Epithelial cell of proximal tubule (primary cell): ENCODE measurements around the gene ADAMTSL5. TPM values are rescaled to one million over a fixed set of nuclear protein-coding genes. Genes with fewer than 3 reads are reported as not detected.

Experiments used
- DNase-seq: peaks from one replicate; pipeline ENCODE4 v3.0.0-alpha.2; 2011; ENCODE audit warnings: low read depth
- H3K4me3 ChIP-seq: 2 replicates; pipeline ENCODE4 v1.5.1; 2011; ENCODE audit warnings: low read depth, mild to moderate bottlenecking, low read length
- total RNA-seq: library from RNA; depleted of rRNA; stranded (reverse); fragments of >200 nt; gene quantifications from 2 replicates; pipeline ENCODE4 v1.2.3, GENCODE V29; 2015
- TF ChIP-seq, protein P1 (sequence below): conservative IDR thresholded peaks from 2 replicates; pipeline ENCODE4 v1.5.1; 2012; ENCODE audit warnings: low read depth, mild to moderate bottlenecking, low read length

Gene ADAMTSL5, protein sequence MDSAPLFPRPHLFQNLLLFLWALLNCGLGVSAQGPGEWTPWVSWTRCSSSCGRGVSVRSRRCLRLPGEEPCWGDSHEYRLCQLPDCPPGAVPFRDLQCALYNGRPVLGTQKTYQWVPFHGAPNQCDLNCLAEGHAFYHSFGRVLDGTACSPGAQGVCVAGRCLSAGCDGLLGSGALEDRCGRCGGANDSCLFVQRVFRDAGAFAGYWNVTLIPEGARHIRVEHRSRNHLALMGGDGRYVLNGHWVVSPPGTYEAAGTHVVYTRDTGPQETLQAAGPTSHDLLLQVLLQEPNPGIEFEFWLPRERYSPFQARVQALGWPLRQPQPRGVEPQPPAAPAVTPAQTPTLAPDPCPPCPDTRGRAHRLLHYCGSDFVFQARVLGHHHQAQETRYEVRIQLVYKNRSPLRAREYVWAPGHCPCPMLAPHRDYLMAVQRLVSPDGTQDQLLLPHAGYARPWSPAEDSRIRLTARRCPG
- total RNA-seq = 0.07 and 0.23 TPM in 2 replicates

DNA sequence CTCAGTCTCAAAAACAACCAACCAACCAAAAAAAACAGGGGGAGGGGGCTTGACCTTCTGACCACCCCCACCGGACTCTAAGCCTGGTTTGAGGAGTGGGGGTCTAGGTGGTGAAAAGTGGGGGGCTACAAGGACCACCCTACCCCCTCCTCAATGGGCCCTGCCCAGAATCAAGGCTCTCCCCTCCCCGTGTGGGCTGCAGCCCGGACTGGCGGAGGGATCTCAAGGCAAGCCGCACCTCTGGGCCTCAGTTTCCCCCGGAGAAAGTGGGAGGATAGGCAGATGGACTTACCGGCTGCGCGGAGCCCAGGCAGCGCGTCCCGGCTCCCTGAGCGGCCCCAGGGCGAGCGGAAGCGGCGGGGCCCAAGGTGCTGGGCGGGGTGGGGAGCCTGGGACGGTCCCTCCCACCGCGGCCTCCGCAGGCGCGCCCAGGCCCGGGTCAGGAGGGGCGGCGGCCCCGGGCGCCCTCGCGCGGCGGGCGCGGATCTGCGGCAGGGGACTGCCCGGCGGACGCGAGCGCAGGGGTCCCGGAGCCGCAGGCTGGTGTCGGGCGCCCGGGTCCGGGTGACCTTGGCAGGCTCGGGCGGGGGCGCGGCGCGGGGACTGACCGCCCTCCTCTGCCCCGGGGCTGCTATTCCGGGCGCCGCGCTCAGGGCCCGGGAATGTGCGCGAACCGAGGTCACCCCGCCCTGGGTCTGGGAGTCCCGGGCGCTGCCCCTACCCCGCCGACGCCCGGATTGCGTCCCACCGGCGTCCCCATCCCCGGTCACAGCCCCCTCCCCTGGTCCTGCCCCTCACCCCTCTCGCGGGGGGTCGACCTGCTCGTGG, at the start of gene ADAMTSL5:
ADAMTSL5 (minus strand) TSS at position 349 of the 828 bp plus-strand sequence. CDS start 2,076 bp downstream, outside the sequence.
- no peak for DNase-seq
- H3K4me3 ChIP-seq = peak within 1 kb of the TSS; percentile 70
- TF ChIP-seq, protein P1, sequence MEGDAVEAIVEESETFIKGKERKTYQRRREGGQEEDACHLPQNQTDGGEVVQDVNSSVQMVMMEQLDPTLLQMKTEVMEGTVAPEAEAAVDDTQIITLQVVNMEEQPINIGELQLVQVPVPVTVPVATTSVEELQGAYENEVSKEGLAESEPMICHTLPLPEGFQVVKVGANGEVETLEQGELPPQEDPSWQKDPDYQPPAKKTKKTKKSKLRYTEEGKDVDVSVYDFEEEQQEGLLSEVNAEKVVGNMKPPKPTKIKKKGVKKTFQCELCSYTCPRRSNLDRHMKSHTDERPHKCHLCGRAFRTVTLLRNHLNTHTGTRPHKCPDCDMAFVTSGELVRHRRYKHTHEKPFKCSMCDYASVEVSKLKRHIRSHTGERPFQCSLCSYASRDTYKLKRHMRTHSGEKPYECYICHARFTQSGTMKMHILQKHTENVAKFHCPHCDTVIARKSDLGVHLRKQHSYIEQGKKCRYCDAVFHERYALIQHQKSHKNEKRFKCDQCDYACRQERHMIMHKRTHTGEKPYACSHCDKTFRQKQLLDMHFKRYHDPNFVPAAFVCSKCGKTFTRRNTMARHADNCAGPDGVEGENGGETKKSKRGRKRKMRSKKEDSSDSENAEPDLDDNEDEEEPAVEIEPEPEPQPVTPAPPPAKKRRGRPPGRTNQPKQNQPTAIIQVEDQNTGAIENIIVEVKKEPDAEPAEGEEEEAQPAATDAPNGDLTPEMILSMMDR = no peak

DNA sequence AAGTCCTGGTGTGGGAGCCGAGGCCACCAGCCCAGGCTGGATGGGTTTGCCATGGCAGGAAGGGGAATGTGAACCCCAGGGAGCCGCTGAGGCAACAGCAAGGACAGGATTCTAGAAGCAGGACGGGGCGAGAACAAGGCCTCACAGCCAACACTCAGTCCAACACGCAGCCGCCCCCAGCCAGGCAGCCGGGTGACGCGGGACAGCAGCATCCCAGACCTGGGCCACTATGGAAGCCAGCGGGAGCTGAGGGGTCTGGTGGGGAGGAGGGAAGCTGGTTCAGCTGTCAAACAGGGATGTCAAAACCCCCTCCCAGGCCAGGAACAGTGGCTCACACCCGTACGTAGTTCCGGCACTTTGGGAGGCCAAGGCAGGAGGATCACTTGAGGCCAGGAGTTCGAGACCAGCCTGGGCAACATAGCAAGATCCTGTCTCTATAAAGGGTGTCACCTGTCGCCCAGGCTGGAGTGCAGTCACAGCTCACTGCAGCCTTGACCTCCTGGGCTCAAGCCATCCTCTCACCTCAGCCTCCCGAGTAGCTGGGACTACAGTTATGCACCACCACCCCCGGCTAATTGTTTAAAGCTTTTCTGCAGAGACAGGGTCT, 48.5 kb upstream of the ADAMTSL5 start:
- no peak overlapping the region for H3K4me3 ChIP-seq
- TF ChIP-seq, protein P1 = no peak
- DNase-seq = no peak

DNA sequence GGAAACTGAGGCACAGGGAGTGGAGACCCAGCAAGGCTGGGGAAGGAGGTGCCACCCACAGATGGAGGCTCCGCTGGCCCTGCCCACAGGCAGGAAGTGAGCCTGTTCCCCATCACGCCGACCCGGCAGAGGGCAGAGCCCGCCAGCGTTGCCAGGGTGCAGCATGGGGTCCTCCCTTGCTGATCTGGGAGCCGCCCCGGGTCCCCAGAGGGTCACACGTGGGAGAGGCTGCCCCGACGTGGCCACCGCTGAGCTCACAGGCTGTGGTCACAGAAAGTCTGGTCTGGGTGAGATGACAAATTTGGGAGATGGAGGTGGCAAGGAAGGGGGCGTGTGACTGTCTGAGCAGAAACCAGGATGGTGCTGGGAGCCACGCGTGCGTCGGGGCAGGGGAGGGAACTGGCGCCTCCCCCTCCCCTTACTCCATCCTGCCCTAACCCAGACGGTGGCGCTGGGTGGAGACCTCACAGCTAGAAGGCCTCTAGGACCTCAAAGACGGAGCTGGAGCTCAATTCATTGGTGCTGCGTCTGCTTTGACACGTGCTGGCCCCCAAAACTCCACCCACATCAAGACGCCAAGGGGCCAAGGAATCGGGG, 47.6 kb upstream of the ADAMTSL5 start:
- TF ChIP-seq, protein P1 = no peak
- no peak for DNase-seq
- no peak overlapping the region for H3K4me3 ChIP-seq

DNA sequence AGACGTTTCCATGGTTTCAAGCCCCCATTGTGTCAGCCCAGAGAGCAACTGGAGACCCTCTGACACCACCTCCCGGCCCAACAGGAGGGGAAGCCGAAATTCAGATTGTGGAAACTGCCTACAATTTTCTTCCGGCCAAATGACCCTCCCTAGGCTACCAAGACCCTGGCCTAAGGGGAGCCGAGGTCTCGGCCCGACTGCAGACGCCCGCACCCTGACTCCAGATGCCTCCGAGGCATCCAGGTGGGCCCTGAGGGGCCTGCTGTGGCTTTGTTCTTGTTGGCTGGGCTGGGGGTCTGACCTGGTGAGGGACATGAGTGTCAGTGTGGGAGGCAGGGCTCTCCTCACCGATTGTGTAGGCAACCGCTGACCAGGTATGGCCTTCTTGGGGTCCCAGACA, 45.7 kb upstream of the ADAMTSL5 start:
- DNase-seq = no peak
- TF ChIP-seq, protein P1 = no peak
- no peak overlapping the region for H3K4me3 ChIP-seq

DNA sequence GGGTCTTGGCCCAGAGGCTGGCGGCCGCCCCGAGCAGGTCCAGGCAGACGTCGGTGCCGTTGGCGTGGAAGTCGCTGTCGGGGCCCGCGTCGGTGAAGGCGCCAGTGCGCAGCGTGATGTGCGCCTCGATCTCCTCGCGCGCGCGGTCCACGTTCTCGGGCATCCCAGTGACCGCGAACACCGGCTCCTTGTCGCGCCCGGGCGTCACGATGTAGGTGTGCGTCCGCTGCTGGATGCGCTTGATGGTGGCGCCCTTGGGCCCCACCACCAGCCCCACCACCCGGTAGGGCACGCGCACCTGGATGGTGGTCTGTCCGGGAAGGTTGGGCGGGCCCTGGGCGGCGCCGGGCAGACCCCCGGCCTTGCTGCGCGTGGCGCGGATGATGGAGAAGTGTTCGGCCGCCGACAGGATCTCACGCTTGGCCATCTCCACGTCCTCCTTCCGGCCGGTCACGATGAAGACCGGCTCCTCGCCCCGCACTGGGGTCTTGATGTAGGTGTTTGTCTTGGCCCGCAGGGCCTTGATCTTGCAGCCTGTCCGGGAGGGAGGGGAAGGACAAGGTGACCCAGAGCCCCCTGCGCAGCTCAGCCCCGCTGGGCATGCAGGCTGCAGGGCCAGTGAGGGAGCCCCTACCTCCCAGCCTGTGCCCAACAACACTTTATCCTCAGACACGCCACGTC, 43.7 kb upstream of the ADAMTSL5 start:
- TF ChIP-seq, protein P1 = no peak
- no peak for DNase-seq
- no peak overlapping the region for H3K4me3 ChIP-seq
